ENCODE data around the gene ANKS1B.

Gene ANKS1B

DNA sequence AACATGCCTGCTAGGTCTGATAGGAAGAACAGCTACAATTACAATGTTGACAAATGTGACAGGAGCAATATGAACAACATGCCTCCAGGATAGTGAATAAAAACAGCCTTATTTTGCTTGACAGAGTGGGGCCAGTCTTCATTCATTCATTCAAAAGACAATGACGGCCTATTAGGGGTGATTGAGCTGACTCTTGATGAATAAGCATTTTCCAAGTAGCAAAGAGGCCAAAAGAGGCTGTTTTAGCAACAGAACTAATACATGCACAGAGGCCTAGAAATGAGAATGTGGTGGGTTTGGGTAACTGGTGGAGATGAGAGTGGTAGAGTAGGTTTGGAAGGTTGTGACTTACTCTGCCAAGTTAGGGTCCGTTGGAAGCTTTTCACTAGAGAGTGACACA, 1201.3 kb downstream of the ANKS1B start:
- no peaks in the 10 kb centered on the region for H3K36me3 Mint-ChIP-seq (ENCODE audit: low read depth)
- H3K27ac Mint-ChIP-seq: no peak overlapping the region
- H3K4me3 Mint-ChIP-seq: no peak overlapping the region
- peaks cover 13% of the 10 kb centered on the region for H3K4me1 Mint-ChIP-seq
- peaks cover 4% of the 10 kb centered on the region for H3K27me3 Mint-ChIP-seq (ENCODE audit: low read depth)
- no peaks in the 10 kb centered on the region for H3K9me3 Mint-ChIP-seq
- TF ChIP-seq CTCF (IDR thresholded peaks at IDR 0.05; ENCODE audit: unreplicated experiment in 3 of 3): no peak

GRCh38 chr12:98780261-98780660, 1204.5 kb downstream of the ANKS1B start:
- Mint-ChIP-seq H3K9me3 (no peaks in the 10 kb centered on the region), H3K4me1 (peaks cover 7% of the 10 kb centered on the region), H3K27ac (no peak overlapping the region), H3K4me3 (no peak overlapping the region), H3K27me3 (ENCODE audit: low read depth) (peaks cover 4% of the 10 kb centered on the region), H3K36me3 (ENCODE audit: low read depth) (no peaks in the 10 kb centered on the region)
- TF ChIP-seq CTCF (IDR thresholded peaks at IDR 0.05; ENCODE audit: unreplicated experiment in 3 of 3): no peak

- H3K9me3 Mint-ChIP-seq: no peaks in the 10 kb centered on the region
- H3K36me3 Mint-ChIP-seq (ENCODE audit: low read depth): peaks cover 4% of the 10 kb centered on the region
- no peak overlapping the region for H3K4me3 Mint-ChIP-seq
- H3K4me1 Mint-ChIP-seq: peaks cover 10% of the 10 kb centered on the region
- no peak for TF ChIP-seq CTCF (IDR thresholded peaks at IDR 0.05; ENCODE audit: unreplicated experiment in 3 of 3)
- H3K27me3 Mint-ChIP-seq (ENCODE audit: low read depth): no peaks in the 10 kb centered on the region
- no peak overlapping the region for H3K27ac Mint-ChIP-seq
Measured at GRCh38 chr12:98772818-98773217, 1211.9 kb downstream of the ANKS1B start.

- TF ChIP-seq CTCF (IDR thresholded peaks at IDR 0.05; ENCODE audit: unreplicated experiment in 3 of 3): no peak
- Mint-ChIP-seq H3K27ac (no peak overlapping the region), H3K9me3 (no peaks in the 10 kb centered on the region), H3K4me1 (peaks cover 10% of the 10 kb centered on the region), H3K27me3 (ENCODE audit: low read depth) (no peaks in the 10 kb centered on the region), H3K4me3 (no peak overlapping the region), H3K36me3 (ENCODE audit: low read depth) (peaks cover 4% of the 10 kb centered on the region)
Measured at GRCh38 chr12:98771811-98772752, 1212.7 kb downstream of the ANKS1B start.

DNA sequence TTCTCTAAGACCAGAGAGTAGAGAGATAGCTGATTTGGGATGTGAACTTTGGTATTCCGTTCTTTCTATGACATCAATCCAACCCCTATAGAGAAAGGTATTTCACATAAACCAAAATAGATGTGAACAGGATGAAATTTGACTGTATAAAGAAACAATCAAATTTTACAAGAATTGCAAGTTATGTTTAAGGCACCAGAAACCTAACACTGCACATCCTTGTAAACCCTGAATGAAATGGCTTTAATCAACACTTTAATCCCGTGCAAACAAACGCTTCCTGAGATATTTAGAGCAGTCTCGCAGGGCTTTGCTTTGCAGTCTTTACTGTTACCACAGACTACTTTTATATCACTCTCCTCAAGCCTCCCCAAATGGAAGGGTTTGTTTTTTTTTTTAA, 1214.5 kb downstream of the ANKS1B start:
- Mint-ChIP-seq H3K36me3 (ENCODE audit: low read depth) (peaks cover 4% of the 10 kb centered on the region), H3K9me3 (no peaks in the 10 kb centered on the region), H3K4me3 (no peak overlapping the region), H3K27ac (no peak overlapping the region), H3K27me3 (ENCODE audit: low read depth) (no peaks in the 10 kb centered on the region), H3K4me1 (peaks cover 10% of the 10 kb centered on the region)
- no peak for TF ChIP-seq CTCF (IDR thresholded peaks at IDR 0.05; ENCODE audit: unreplicated experiment in 3 of 3)

GRCh38 chr12:98769068-98769467, 1215.7 kb downstream of the ANKS1B start:
- peaks cover 6% of the 10 kb centered on the region for H3K27me3 Mint-ChIP-seq (ENCODE audit: low read depth)
- no peak for TF ChIP-seq CTCF (IDR thresholded peaks at IDR 0.05; ENCODE audit: unreplicated experiment in 3 of 3)
- H3K9me3 Mint-ChIP-seq: no peaks in the 10 kb centered on the region
- peaks cover 4% of the 10 kb centered on the region for H3K36me3 Mint-ChIP-seq (ENCODE audit: low read depth)
- no peak overlapping the region for H3K27ac Mint-ChIP-seq
- H3K4me1 Mint-ChIP-seq: peaks cover 10% of the 10 kb centered on the region
- H3K4me3 Mint-ChIP-seq: no peak overlapping the region
